IMR-90 (cell line): Measurements from ENCODE around the gene NKD1. TPM values are rescaled to one million over a fixed set of nuclear protein-coding genes. Genes with fewer than 3 reads are reported as not detected.

Experiments used
- ATAC-seq: fragments of 200-7000 bp; cut with Tn5 transposase; 2 replicates; pipeline ENCODE4 v1.9.1; 2020; ENCODE audit warnings: low read depth, mild to moderate bottlenecking, moderate library complexity
- BruUV-seq: library from RNA; stranded (reverse); fragments of 400-500 nt; replicated peaks from 2 replicates; lab custom pipeline; 2021; lab: Mats Ljungman, UMichigan
- CTCF ChIA-PET: fragments of 300-600 bp; formaldehyde crosslinking; extraction: SDS; loops from one replicate; lab custom pipeline; 2021; ENCODE audit warnings: antibody characterized with exemption; lab: Yijun Ruan, JAX
- POLR2A ChIA-PET: fragments of 300-600 bp; sonication (Branson Sonifier 250); formaldehyde crosslinking; loops from one replicate; lab custom pipeline; 2022; ENCODE audit warnings: antibody characterized with exemption; ENCODE audit not compliant: unreplicated experiment; lab: Charles Lee
- DNase-seq: peaks from one replicate; pipeline ENCODE4 v3.0.0; 2013
- H2AFZ ChIP-seq: replicated peaks from 2 replicates; pipeline ENCODE3; 2013; ENCODE audit warnings: low read length, mild to moderate bottlenecking; ENCODE audit not compliant: poor library complexity
- H2AK5ac ChIP-seq: 2 replicates; pipeline ENCODE4 v1.6.1; 2013; ENCODE audit warnings: low read depth, low read length, inconsistent platforms
- H2AK9ac ChIP-seq: replicated peaks from 2 replicates; pipeline ENCODE3; 2013; ENCODE audit warnings: mild to moderate bottlenecking, low read depth, low read length, moderate library complexity; ENCODE audit not compliant: poor library complexity
- H2BK120ac ChIP-seq: 2 replicates; pipeline ENCODE4 v1.6.1; 2013; ENCODE audit warnings: low read depth, low read length, inconsistent platforms
- H2BK15ac ChIP-seq: 3 replicates; pipeline ENCODE4 v1.6.1; 2013; ENCODE audit warnings: low read depth, low read length, inconsistent platforms
- H2BK20ac ChIP-seq: 2 replicates; pipeline ENCODE4 v1.6.1; 2013; ENCODE audit warnings: low read depth, mild to moderate bottlenecking, inconsistent platforms, low read length, moderate library complexity
- H2BK5ac ChIP-seq: 2 replicates; pipeline ENCODE4 v1.6.1; 2013; ENCODE audit warnings: mild to moderate bottlenecking, low read depth, low read length, inconsistent platforms; ENCODE audit not compliant: poor library complexity, severe bottlenecking
- H3K14ac ChIP-seq: replicated peaks from 2 replicates; pipeline ENCODE4 v1.6.1; 2013; ENCODE audit warnings: low read depth, low read length, inconsistent platforms
- H3K18ac ChIP-seq: 2 replicates; pipeline ENCODE4 v1.6.1; 2013; ENCODE audit warnings: low read depth, low read length, control low read depth
- H3K23ac ChIP-seq: 2 replicates; pipeline ENCODE4 v1.6.1; 2013; ENCODE audit warnings: low read depth, low read length, inconsistent platforms
- H3K27ac ChIP-seq: 2 replicates; pipeline ENCODE4 v1.5.1; 2013; ENCODE audit warnings: mild to moderate bottlenecking, control low read depth, low read length; ENCODE audit not compliant: insufficient read depth
- H3K27me3 ChIP-seq: 2 replicates; pipeline ENCODE4 v1.6.1; 2013; ENCODE audit warnings: low read length; ENCODE audit not compliant: control insufficient read depth, insufficient read depth
- H3K36me3 ChIP-seq: 2 replicates; pipeline ENCODE4 v1.6.1; 2013; ENCODE audit warnings: low read length, mixed read lengths; ENCODE audit not compliant: control insufficient read depth, insufficient read depth
- H3K4ac ChIP-seq: 2 replicates; pipeline ENCODE4 v1.6.1; 2013; ENCODE audit warnings: low read depth, low read length, inconsistent platforms
- H3K4me1 ChIP-seq: 2 replicates; pipeline ENCODE4 v1.6.1; 2013; ENCODE audit warnings: low read length, mixed read lengths; ENCODE audit not compliant: control insufficient read depth, insufficient read depth
- H3K4me2 ChIP-seq: 2 replicates; pipeline ENCODE4 v1.6.1; 2013; ENCODE audit warnings: low read depth, mild to moderate bottlenecking, control low read depth, low read length, moderate library complexity
- H3K4me3 ChIP-seq: 2 replicates; pipeline ENCODE4 v1.5.1; 2013; ENCODE audit warnings: low read depth, mild to moderate bottlenecking, control low read depth, low read length, moderate library complexity; ENCODE audit not compliant: insufficient read depth
- H3K56ac ChIP-seq: 2 replicates; pipeline ENCODE4 v1.6.1; 2013; ENCODE audit warnings: low read length, inconsistent platforms; ENCODE audit not compliant: insufficient read depth; ENCODE audit errors: extremely low read depth
- H3K79me1 ChIP-seq, 2 experiments: 2 replicates each; pipeline ENCODE4 v1.6.1; 2013; ENCODE audit warnings: low read length in 2 of 2, inconsistent platforms in 1 of 2, low read depth in 1 of 2
- H3K9ac ChIP-seq: 2 replicates; pipeline ENCODE4 v1.6.1; 2013; ENCODE audit warnings: low read depth, low read length, control low read depth
- H3K9me1 ChIP-seq: 2 replicates; pipeline ENCODE4 v1.6.1; 2013; ENCODE audit warnings: low read length, inconsistent platforms; ENCODE audit not compliant: insufficient read depth
- H3K9me3 ChIP-seq: 2 replicates; pipeline ENCODE4 v1.6.1; 2013; ENCODE audit warnings: low read length; ENCODE audit not compliant: control insufficient read depth, insufficient read depth
- H4K20me1 ChIP-seq: 2 replicates; pipeline ENCODE4 v1.6.1; 2013; ENCODE audit warnings: low read length, inconsistent platforms; ENCODE audit not compliant: insufficient read depth
- H4K5ac ChIP-seq: 2 replicates; pipeline ENCODE4 v1.6.1; 2013; ENCODE audit warnings: mild to moderate bottlenecking, low read depth, low read length, control low read depth
- H4K8ac ChIP-seq, 2 experiments: 2 replicates each; pipeline ENCODE4 v1.6.1; 2013; ENCODE audit warnings: low read depth in 2 of 2, low read length in 2 of 2, control low read depth in 1 of 2, inconsistent platforms in 1 of 2
- H4K91ac ChIP-seq: 2 replicates; pipeline ENCODE4 v1.6.1; 2013; ENCODE audit warnings: low read depth, low read length, inconsistent platforms; ENCODE audit not compliant: insufficient read depth
- BHLHE40 ChIP-seq: fragments of 150-350 bp; IDR thresholded peaks from 2 replicates; pipeline ENCODE4 v1.6.1; 2016; ENCODE audit warnings: mild to moderate bottlenecking, low read depth, low read length
- CTCF ChIP-seq: conservative IDR thresholded peaks from 2 replicates; pipeline ENCODE4 v1.5.1; 2012; ENCODE audit warnings: mild to moderate bottlenecking, low read depth, low read length, improper control_type of control experiment
- MXI1 ChIP-seq: IDR thresholded peaks from 2 replicates; pipeline ENCODE4 v1.6.1; 2012; ENCODE audit warnings: low read depth, mild to moderate bottlenecking, low read length, moderate library complexity, borderline replicate concordance
- POLR2A ChIP-seq: IDR thresholded peaks from 2 replicates; pipeline ENCODE4 v1.6.1; 2012; ENCODE audit warnings: mild to moderate bottlenecking, low read depth, low read length
- RFX5 ChIP-seq: IDR thresholded peaks from 2 replicates; pipeline ENCODE4 v1.8.0; 2012; ENCODE audit warnings: low read depth, mild to moderate bottlenecking, low read length, moderate library complexity
- WGBS, 2 experiments: methylation state at CpG; one replicate each; pipeline versions ENCODE4 v1.1.5 to v1.1.7; 2013; ENCODE audit warnings: missing lambda C conversion rate in 2 of 2; ENCODE audit not compliant: insufficient read length in 1 of 2; ENCODE audit errors: extremely low coverage in 2 of 2; 5-methylcytosine and 5-hydroxymethylcytosine counted together
- dilution Hi-C: fragments of 300-500 bp; cut with HindIII; formaldehyde crosslinking; loops from one replicate; pipeline ENCODE4 v1.14.3; 2018; ENCODE audit warnings: low sequenced_read_pairs; ENCODE audit not compliant: unreplicated experiment
- in situ Hi-C: fragments of 300-500 bp; cut with MboI; formaldehyde crosslinking; loops from 3 replicates; pipeline ENCODE4 v1.14.3; 2019; ENCODE audit warnings: low sequenced_read_pairs, inconsistent platforms, mixed read lengths
- intact Hi-C: fragments of 100-400 bp; cut with micrococcal nuclease; formaldehyde crosslinking; loops from 2 replicates; pipeline ENCODE4 v1.10.0; 2022
- polyA plus RNA-seq, 3 experiments: library from polyadenylated mRNA; depleted of rRNA; stranded (reverse); fragments of >200 nt; gene quantifications; 2 replicates each; pipeline ENCODE4 v1.2.3, GENCODE V29; 2012; ENCODE audit warnings: low replicate concordance in 1 of 3
- total RNA-seq: library from RNA; depleted of rRNA; stranded (reverse); fragments of >200 nt; gene quantifications from 2 replicates; pipeline ENCODE4 v1.2.3, GENCODE V29; 2012

The NKD1 gene
- total and polyA plus RNA-seq, 2 of the 4 experiments (the other 2 are of a cell fraction): not detected

DNA sequence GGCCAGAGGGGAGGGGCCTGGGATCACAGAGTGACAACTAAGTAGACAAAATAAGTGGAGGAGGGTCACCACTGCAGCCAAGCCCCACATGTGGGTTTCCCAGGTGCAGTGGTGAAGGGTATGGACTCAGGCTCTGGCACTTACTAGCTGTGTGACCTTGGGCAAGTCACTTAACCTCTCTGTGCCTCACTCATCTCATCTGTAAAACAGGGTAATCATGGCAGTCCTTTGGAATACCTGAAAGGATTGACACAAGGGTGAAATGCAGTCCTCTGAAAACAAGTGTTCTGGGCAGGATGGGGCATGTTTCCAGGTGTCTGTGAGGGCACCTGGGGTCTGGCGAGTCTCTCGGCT, 55.8 kb downstream of the NKD1 start:
- dilution Hi-C loops: no loop called here

More for the DNA sequence above, 55.8 kb downstream of the NKD1 start:
- no peak for DNase-seq
- no peaks in the 10 kb centered on the region for H3K9me1 ChIP-seq
- no peak overlapping the region for H3K4me2 ChIP-seq
- H3K14ac ChIP-seq: no peak overlapping the region
- no peak overlapping the region for H3K27ac ChIP-seq
- no peak overlapping the region for H2BK5ac ChIP-seq
- no peaks in the 10 kb centered on the region for H3K4me1 ChIP-seq
- no peaks in the 10 kb centered on the region for H3K36me3 ChIP-seq
- TF ChIP-seq POLR2A (no peak), RFX5 (no peak), BHLHE40 (no peak), MXI1 (no peak), CTCF (no peak)
- no CpG with 5 or more reads among the region's 2 CpGs for WGBS, 2 experiments
- H4K8ac ChIP-seq: no peak overlapping the region
- in situ Hi-C loops (no loop called here), intact Hi-C loops (no loop called here)
- no peak overlapping the region for H2BK120ac ChIP-seq
- H4K91ac ChIP-seq: no peak overlapping the region
- no peak overlapping the region for H3K56ac ChIP-seq
- no peak overlapping the region for H3K4ac ChIP-seq
- no peak overlapping the region for H2AFZ ChIP-seq
- no peak overlapping the region for H3K18ac ChIP-seq
- BruUV-seq: no TSS peak
- H4K5ac ChIP-seq: no peak overlapping the region
- ATAC-seq: no peak
- CTCF ChIA-PET: no interaction called here
- H4K20me1 ChIP-seq: no peaks in the 10 kb centered on the region
- H2BK15ac ChIP-seq: no peak overlapping the region
- no peak overlapping the region for H2AK9ac ChIP-seq
- no peaks in the 10 kb centered on the region for H3K79me1 ChIP-seq
- H2AK5ac ChIP-seq: no peak overlapping the region
- H3K9me3 ChIP-seq: no peaks in the 10 kb centered on the region
- no peak overlapping the region for H2BK20ac ChIP-seq
- peaks cover 10% of the 10 kb centered on the region for H3K27me3 ChIP-seq
- H3K9ac ChIP-seq: no peak overlapping the region
- POLR2A ChIA-PET: no interaction called here
- H3K23ac ChIP-seq: no peak overlapping the region
- H3K4me3 ChIP-seq: no peak overlapping the region
